ENCODE data around the gene NRG2. TPM values are rescaled to one million over a fixed set of nuclear protein-coding genes. Genes with fewer than 3 reads are reported as not detected.

Gene NRG2
- total and polyA plus RNA-seq, 2 donors (not counting 3 experiments of a cell fraction or from before 2014, with no cell fraction given): 0.26 to 0.42 TPM

DNA sequence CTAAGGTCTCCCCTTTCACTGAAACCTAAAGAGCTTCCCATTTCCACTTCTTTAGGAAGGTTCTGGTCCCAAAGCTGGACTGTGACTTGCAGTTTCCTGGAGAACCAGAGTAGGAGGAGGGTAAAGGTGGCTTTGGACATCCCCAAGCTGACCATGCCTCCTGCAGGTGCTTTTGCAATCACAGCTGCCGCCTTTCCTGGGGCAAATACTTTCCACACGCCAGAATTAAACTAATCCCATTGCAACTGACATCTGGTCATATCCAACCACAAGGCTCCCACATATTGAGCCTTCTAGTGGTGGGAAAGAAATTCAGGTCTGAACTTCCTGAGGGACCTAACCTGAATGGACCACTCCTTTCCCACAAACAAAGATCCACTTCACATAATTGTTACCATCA, 92.7 kb downstream of the NRG2 start:
- Histone ChIP-seq H3K79me2 (ENCODE audit: control insufficient read depth, insufficient read depth, low read length) (no peaks in the 10 kb centered on the region), H3K4me2 (ENCODE audit: insufficient read depth, low read length) (no peak overlapping the region), H3K27me3 (ENCODE audit: control insufficient read depth in 2 of 2, insufficient read depth in 2 of 2, low read length in 2 of 2) (peaks cover 10 to 33% of the 10 kb centered on the region in 2 experiments), H3K36me3 (ENCODE audit: control insufficient read depth in 2 of 2, extremely low read depth in 1 of 2, insufficient read depth in 2 of 2, low read length in 2 of 2) (no peaks in the 10 kb centered on the region), H2AFZ (ENCODE audit: low read depth, low read length) (no peak overlapping the region), H3K27ac (ENCODE audit: insufficient read depth, low read depth, low read length) (no peak overlapping the region), H3K9me1 (replicated peaks; ENCODE audit: control insufficient read depth, extremely low read depth, insufficient read depth, low read length) (no peaks in the 10 kb centered on the region), H3K9me3 (replicated peaks; ENCODE audit: control insufficient read depth, insufficient read depth, low read length) (no peaks in the 10 kb centered on the region), H3K4me1 (ENCODE audit: control insufficient read depth, extremely low read depth, insufficient read depth, low read length) (no peaks in the 10 kb centered on the region), H4K20me1 (replicated peaks; ENCODE audit: control insufficient read depth, extremely low read depth, insufficient read depth, low read length) (no peaks in the 10 kb centered on the region), H3K4me3 (replicated peaks in 1 of 3; ENCODE audit: insufficient read depth in 1 of 3, low read depth in 1 of 3, low read length in 3 of 3) (no peak overlapping the region), H3K9ac (replicated peaks; ENCODE audit: extremely low read depth, insufficient read depth, low read length) (no peak overlapping the region)
- TF ChIP-seq POLR2AphosphoS5 (IDR thresholded peaks at IDR 0.05; ENCODE audit: insufficient read depth, low read depth, low read length) (no peak), GATA2 (IDR thresholded peaks at IDR 0.05; ENCODE audit: insufficient read depth, insufficient read length, low read depth, low read length) (no peak), POLR2A (IDR thresholded peaks at IDR 0.05; ENCODE audit: low read depth, low read length) (no peak), MYC (IDR thresholded peaks at IDR 0.05; ENCODE audit: low read depth, low read length) (no peak), EZH2 (IDR thresholded peaks at IDR 0.05; ENCODE audit: borderline replicate concordance, low read depth, low read length, severe bottlenecking) (no peak), FOS (IDR thresholded peaks at IDR 0.05; ENCODE audit: borderline replicate concordance, insufficient read depth, low read length) (no peak), JUN (IDR thresholded peaks at IDR 0.05; ENCODE audit: borderline replicate concordance, insufficient read depth, insufficient read length, low read depth) (no peak)
- TF ChIP-seq, protein P1, sequence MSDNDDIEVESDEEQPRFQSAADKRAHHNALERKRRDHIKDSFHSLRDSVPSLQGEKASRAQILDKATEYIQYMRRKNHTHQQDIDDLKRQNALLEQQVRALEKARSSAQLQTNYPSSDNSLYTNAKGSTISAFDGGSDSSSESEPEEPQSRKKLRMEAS (IDR thresholded peaks at IDR 0.05; ENCODE audit: insufficient read depth, insufficient read length): no peak
- TF ChIP-seq, protein P2, sequence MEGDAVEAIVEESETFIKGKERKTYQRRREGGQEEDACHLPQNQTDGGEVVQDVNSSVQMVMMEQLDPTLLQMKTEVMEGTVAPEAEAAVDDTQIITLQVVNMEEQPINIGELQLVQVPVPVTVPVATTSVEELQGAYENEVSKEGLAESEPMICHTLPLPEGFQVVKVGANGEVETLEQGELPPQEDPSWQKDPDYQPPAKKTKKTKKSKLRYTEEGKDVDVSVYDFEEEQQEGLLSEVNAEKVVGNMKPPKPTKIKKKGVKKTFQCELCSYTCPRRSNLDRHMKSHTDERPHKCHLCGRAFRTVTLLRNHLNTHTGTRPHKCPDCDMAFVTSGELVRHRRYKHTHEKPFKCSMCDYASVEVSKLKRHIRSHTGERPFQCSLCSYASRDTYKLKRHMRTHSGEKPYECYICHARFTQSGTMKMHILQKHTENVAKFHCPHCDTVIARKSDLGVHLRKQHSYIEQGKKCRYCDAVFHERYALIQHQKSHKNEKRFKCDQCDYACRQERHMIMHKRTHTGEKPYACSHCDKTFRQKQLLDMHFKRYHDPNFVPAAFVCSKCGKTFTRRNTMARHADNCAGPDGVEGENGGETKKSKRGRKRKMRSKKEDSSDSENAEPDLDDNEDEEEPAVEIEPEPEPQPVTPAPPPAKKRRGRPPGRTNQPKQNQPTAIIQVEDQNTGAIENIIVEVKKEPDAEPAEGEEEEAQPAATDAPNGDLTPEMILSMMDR (IDR thresholded peaks at IDR 0.05; ENCODE audit: extremely low read depth in 1 of 2, insufficient read depth in 1 of 2, low read depth in 1 of 2, low read length in 2 of 2): no peak
- POLR2A ChIA-PET: no interaction called here
- no TSS peak for BruUV-seq (replicated peaks)
- CTCF ChIA-PET: interaction anchor here (1.8 kb wide), 1 partner anchor 18 kb away, joined by 7 read pairs; no protein-coding TSS in a partner anchor
- dilution Hi-C loops (cut with MboI; ENCODE audit: extremely low pct_ligation_motif_present, low sequenced_read_pairs): no loop called here
- DNase-seq (ENCODE audit: low read depth, low spot score): no peak
- no peak for FAIRE-seq
- intact Hi-C loops (cut with micrococcal nuclease): no loop called here

Data from endothelial cell of umbilical vein (primary cell).